Measurements from ENCODE around the gene MMEL1. TPM values are rescaled to one million over a fixed set of nuclear protein-coding genes. Genes with fewer than 3 reads are reported as not detected.

The MMEL1 gene
- total and polyA plus RNA-seq, 2 of the 13 experiments (the other 11 are each of a cell fraction or from before 2014, with no cell fraction given) = 0.48 TPM; not detected in 1

GRCh38 chr1:2544875-2545640 is 87.8 kb downstream of the MMEL1 start (continued):
- no peak; the same call in 1 of the 2 replicates for TF ChIP-seq PATZ1 (CRISPR knock-in tag; IDR thresholded peaks at IDR 0.05)
- no peak for TF ChIP-seq PPARG (CRISPR knock-in tag; conservative IDR thresholded peaks at IDR 0.05)
- no peak for TF ChIP-seq ZNF546 (CRISPR knock-in tag; conservative IDR thresholded peaks at IDR 0.05)
- no peak for TF ChIP-seq ZZZ3 (CRISPR knock-in tag; IDR thresholded peaks at IDR 0.05; ENCODE audit: borderline replicate concordance)
- TF ChIP-seq TP53 (CRISPR knock-in tag; conservative IDR thresholded peaks at IDR 0.05) = no peak
- no peak for TF ChIP-seq ZNF770 (CRISPR knock-in tag; IDR thresholded peaks at IDR 0.05)
- TF ChIP-seq ZNF513 (CRISPR knock-in tag; conservative IDR thresholded peaks at IDR 0.05) = no peak
- TF ChIP-seq TAF1 (CRISPR knock-in tag; IDR thresholded peaks at IDR 0.05) = peak; percentile 26
- 0 out of 2 replicates have a peak, but pooled peaks have one; percentile 1 for TF ChIP-seq KDM5B (CRISPR knock-in tag; IDR thresholded peaks at IDR 0.05; ENCODE audit: borderline replicate concordance)
- no peak for TF ChIP-seq MTA1 (CRISPR knock-in tag; IDR thresholded peaks at IDR 0.05; ENCODE audit: borderline replicate concordance)
- 0 out of 2 replicates have a peak, but pooled peaks have one; percentile 18 for TF ChIP-seq SAP130 (CRISPR knock-in tag; IDR thresholded peaks at IDR 0.05; ENCODE audit: low read depth)
- peak; percentile 79; the same call in 1 of the 2 replicates for TF ChIP-seq DZIP1 (CRISPR knock-in tag; IDR thresholded peaks at IDR 0.05)
- TF ChIP-seq ZFP82 (CRISPR knock-in tag; IDR thresholded peaks at IDR 0.05; ENCODE audit: borderline replicate concordance) = no peak
- TF ChIP-seq TFDP1 (CRISPR knock-in tag; IDR thresholded peaks at IDR 0.05; ENCODE audit: borderline replicate concordance) = no peak
- no peak for TF ChIP-seq REPIN1 (CRISPR knock-in tag; IDR thresholded peaks at IDR 0.05; ENCODE audit: borderline replicate concordance, low read depth)
- no peak for TF ChIP-seq ZNF704 (CRISPR knock-in tag; IDR thresholded peaks at IDR 0.05; ENCODE audit: borderline replicate concordance)
- TF ChIP-seq ZNF816 (CRISPR knock-in tag; IDR thresholded peaks at IDR 0.05; ENCODE audit: borderline replicate concordance) = no peak

All from HepG2 (cell line).